LNCAP (cell line): Measurements from ENCODE around the gene ARHGEF11.

Source experiments
- CTCF ChIP-seq: fragments of 450-650 bp; IDR thresholded peaks from 2 replicates; pipeline ENCODE4 v1.5.1; 2017; ENCODE audit warnings: mild to moderate bottlenecking

ARHGEF11 gene

GRCh38 chr1:156921053-156921529 lies 124.5 kb downstream of the ARHGEF11 start:
- no peak for TF ChIP-seq CTCF

GRCh38 chr1:156920233-156921052 lies 125.1 kb downstream of the ARHGEF11 start, which contains the start of gene LRRC71:
TSS of gene LRRC71 (plus strand) at chr1:156920632. CDS start at chr1:156920804, 172 bp downstream.
- TF ChIP-seq CTCF: peak; percentile 72

- no peak for TF ChIP-seq CTCF
Measured at GRCh38 chr1:156914440-156914856, 131.1 kb downstream of the ARHGEF11 start.

- TF ChIP-seq CTCF: no peak
Measured at GRCh38 chr1:156913809-156914387, 131.6 kb downstream of the ARHGEF11 start.

- TF ChIP-seq CTCF: no peak
Measured at GRCh38 chr1:156912861-156913808, 132.4 kb downstream of the ARHGEF11 start.

GRCh38 chr1:156912310-156912709 lies 133.2 kb downstream of the ARHGEF11 start:
- TF ChIP-seq CTCF: no peak

GRCh38 chr1:156911577-156912298 lies 133.8 kb downstream of the ARHGEF11 start:
- no peak for TF ChIP-seq CTCF
